ENCODE results near the gene ABCG2. TPM values are rescaled to one million over a fixed set of nuclear protein-coding genes. Genes with fewer than 3 reads are reported as not detected.

ABCG2 gene
- total RNA-seq, 2 donors from 2014 or later = 0.31 to 4.0 TPM

- no peaks in the 10 kb centered on the region for H3K36me3 ChIP-seq (ENCODE audit: control insufficient read depth, insufficient read depth, low read length)
- no peak overlapping the region for H3K9ac ChIP-seq (ENCODE audit: extremely low read depth, low read length, poor library complexity, severe bottlenecking)
- WGBS, 2 experiments (ENCODE audit: insufficient coverage in 1 of 2, insufficient read length in 1 of 2) = 89 to 100% methylated on average over 1 to 2 of the region's 3 CpGs
- no peaks in the 10 kb centered on the region for H3K9me3 Mint-ChIP-seq
- no peak overlapping the region for H3K4me3 Mint-ChIP-seq
- H3K9me3 ChIP-seq (ENCODE audit: control insufficient read depth, low read length) = no peaks in the 10 kb centered on the region
- peaks cover 54% of the 10 kb centered on the region for H3K27me3 ChIP-seq (ENCODE audit: control insufficient read depth, insufficient read depth, low read length, poor library complexity, severe bottlenecking)
- peaks cover 11% of the 10 kb centered on the region for H3K4me1 ChIP-seq (ENCODE audit: control insufficient read depth, insufficient read depth, low read length)
- peaks cover 20% of the 10 kb centered on the region for H3K4me1 Mint-ChIP-seq
- no peak for TF ChIP-seq CTCF (conservative IDR thresholded peaks at IDR 0.05)
- DNase-seq = no peak
- H3K27me3 Mint-ChIP-seq (ENCODE audit: insufficient read depth) = peaks cover 28% of the 10 kb centered on the region
- no peaks in the 10 kb centered on the region for H3K36me3 Mint-ChIP-seq (ENCODE audit: low read depth)
- H3K27ac ChIP-seq (ENCODE audit: low read depth, low read length) = no peak overlapping the region
- no peak overlapping the region for H3K27ac Mint-ChIP-seq
- H3K4me3 ChIP-seq (ENCODE audit: low read length) = no peak overlapping the region
These were observed 33.0 kb upstream of the ABCG2 start for GRCh38 chr4:88191404-88191803.

GRCh38 chr4:88189881-88190585 lies 31.6 kb upstream of the ABCG2 start:
- Mint-ChIP-seq H3K4me1 (peaks cover 7% of the 10 kb centered on the region), H3K36me3 (ENCODE audit: low read depth) (no peaks in the 10 kb centered on the region), H3K27me3 (ENCODE audit: insufficient read depth) (peaks cover 32% of the 10 kb centered on the region), H3K4me3 (no peak overlapping the region), H3K27ac (peak overlapping the region; percentile 12), H3K9me3 (no peaks in the 10 kb centered on the region)
- Histone ChIP-seq H3K27me3 (ENCODE audit: control insufficient read depth, insufficient read depth, low read length, poor library complexity, severe bottlenecking) (peaks cover 47% of the 10 kb centered on the region), H3K36me3 (ENCODE audit: control insufficient read depth, insufficient read depth, low read length) (no peaks in the 10 kb centered on the region), H3K27ac (ENCODE audit: low read depth, low read length) (no peak overlapping the region), H3K9me3 (ENCODE audit: control insufficient read depth, low read length) (no peaks in the 10 kb centered on the region), H3K4me3 (ENCODE audit: low read length) (no peak overlapping the region), H3K9ac (ENCODE audit: extremely low read depth, low read length, poor library complexity, severe bottlenecking) (no peak overlapping the region), H3K4me1 (ENCODE audit: control insufficient read depth, insufficient read depth, low read length) (peaks cover 4% of the 10 kb centered on the region)
- WGBS, 2 experiments (ENCODE audit: insufficient coverage in 1 of 2, insufficient read length in 1 of 2) = 80 to 100% methylated on average over 2 to 3 of the region's 3 CpGs
- no peak for TF ChIP-seq CTCF (conservative IDR thresholded peaks at IDR 0.05)
- DNase-seq = no peak

- Mint-ChIP-seq H3K27me3 (ENCODE audit: insufficient read depth) (peaks cover 31% of the 10 kb centered on the region), H3K9me3 (no peaks in the 10 kb centered on the region), H3K4me1 (peaks cover 7% of the 10 kb centered on the region), H3K4me3 (no peak overlapping the region), H3K36me3 (ENCODE audit: low read depth) (no peaks in the 10 kb centered on the region), H3K27ac (no peak overlapping the region)
- Histone ChIP-seq H3K27me3 (ENCODE audit: control insufficient read depth, insufficient read depth, low read length, poor library complexity, severe bottlenecking) (peaks cover 42% of the 10 kb centered on the region), H3K4me3 (ENCODE audit: low read length) (no peak overlapping the region), H3K36me3 (ENCODE audit: control insufficient read depth, insufficient read depth, low read length) (no peaks in the 10 kb centered on the region), H3K9ac (ENCODE audit: extremely low read depth, low read length, poor library complexity, severe bottlenecking) (no peak overlapping the region), H3K27ac (ENCODE audit: low read depth, low read length) (no peak overlapping the region), H3K4me1 (ENCODE audit: control insufficient read depth, insufficient read depth, low read length) (peaks cover 4% of the 10 kb centered on the region), H3K9me3 (ENCODE audit: control insufficient read depth, low read length) (peaks cover 6% of the 10 kb centered on the region)
- DNase-seq = no peak
- WGBS, 2 experiments (ENCODE audit: insufficient coverage in 1 of 2, insufficient read length in 1 of 2) = 86% methylated on average over 1 of the region's 1 CpG; no CpG with 5 or more reads in 1 of the 2 experiments
- no peak for TF ChIP-seq CTCF (conservative IDR thresholded peaks at IDR 0.05)
These were observed 30.9 kb upstream of the ABCG2 start for GRCh38 chr4:88189418-88189738.
